ENCODE measurements around the gene CNNM2.

DNA sequence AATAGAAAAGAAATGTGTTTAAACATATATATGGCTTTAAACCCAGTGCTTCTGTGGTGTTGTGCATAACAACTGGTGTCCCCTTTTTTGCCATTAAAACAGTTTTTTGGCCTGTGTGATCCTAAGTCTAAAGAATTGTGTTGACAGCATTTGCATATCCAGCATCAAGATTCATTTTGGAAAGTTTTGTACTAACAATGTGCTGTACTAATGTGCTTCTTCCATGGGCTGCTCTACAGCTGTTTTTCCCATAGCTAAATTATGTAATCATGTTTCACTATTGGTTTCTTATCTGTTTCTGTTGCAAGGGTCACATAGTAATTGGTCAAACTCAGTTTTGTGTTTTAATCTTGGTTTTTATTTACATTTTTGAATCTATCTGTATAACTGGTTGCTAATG, 5.5 kb downstream of the CNNM2 start:
- TF ChIP-seq, protein P1, sequence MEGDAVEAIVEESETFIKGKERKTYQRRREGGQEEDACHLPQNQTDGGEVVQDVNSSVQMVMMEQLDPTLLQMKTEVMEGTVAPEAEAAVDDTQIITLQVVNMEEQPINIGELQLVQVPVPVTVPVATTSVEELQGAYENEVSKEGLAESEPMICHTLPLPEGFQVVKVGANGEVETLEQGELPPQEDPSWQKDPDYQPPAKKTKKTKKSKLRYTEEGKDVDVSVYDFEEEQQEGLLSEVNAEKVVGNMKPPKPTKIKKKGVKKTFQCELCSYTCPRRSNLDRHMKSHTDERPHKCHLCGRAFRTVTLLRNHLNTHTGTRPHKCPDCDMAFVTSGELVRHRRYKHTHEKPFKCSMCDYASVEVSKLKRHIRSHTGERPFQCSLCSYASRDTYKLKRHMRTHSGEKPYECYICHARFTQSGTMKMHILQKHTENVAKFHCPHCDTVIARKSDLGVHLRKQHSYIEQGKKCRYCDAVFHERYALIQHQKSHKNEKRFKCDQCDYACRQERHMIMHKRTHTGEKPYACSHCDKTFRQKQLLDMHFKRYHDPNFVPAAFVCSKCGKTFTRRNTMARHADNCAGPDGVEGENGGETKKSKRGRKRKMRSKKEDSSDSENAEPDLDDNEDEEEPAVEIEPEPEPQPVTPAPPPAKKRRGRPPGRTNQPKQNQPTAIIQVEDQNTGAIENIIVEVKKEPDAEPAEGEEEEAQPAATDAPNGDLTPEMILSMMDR (IDR thresholded peaks at IDR 0.05), result no peak
- no peak for TF ChIP-seq EZH2 (IDR thresholded peaks at IDR 0.05; ENCODE audit: borderline replicate concordance, insufficient read depth, low read depth, low read length, poor library complexity, severe bottlenecking)
